ENCODE measurements around the gene PTPRE. TPM values are rescaled to one million over a fixed set of nuclear protein-coding genes. Genes with fewer than 3 reads are reported as not detected.

Gene PTPRE
- total RNA-seq, 2 experiments from 2014 or later: 19.9 to 22.3 TPM

- TF ChIP-seq CTCF (IDR thresholded peaks at IDR 0.05): no peak
- no peaks in the 10 kb centered on the region for H3K9me3 Mint-ChIP-seq
- no peak for ATAC-seq
- ChIA-PET CTCF (interaction anchor here (0.8 to 6.8 kb wide), 5 partner anchors 10 to 138 kb away, joined by 3 to 101 read pairs (median 3); partner anchors contain the start of gene PTPRE), POLR2A (interaction anchor here (1.0 to 7.2 kb wide), 2 partner anchors 9 to 16 kb away, joined by 3 to 133 read pairs; no protein-coding TSS in a partner anchor)
- DNase-seq: no peak
- intact Hi-C loops (cut with micrococcal nuclease): no loop called here
- H3K4me3 Mint-ChIP-seq: no peak overlapping the region
- no peaks in the 10 kb centered on the region for H3K27me3 Mint-ChIP-seq
- peaks cover 29% of the 10 kb centered on the region for H3K4me1 Mint-ChIP-seq (ENCODE audit: low read depth)
- H3K27ac Mint-ChIP-seq: peak overlapping the region; percentile 55
- peaks cover 22% of the 10 kb centered on the region for H3K36me3 Mint-ChIP-seq (ENCODE audit: low read depth)
Observed at GRCh38 chr10:128044961-128045832, 138.3 kb downstream of the PTPRE start.

GRCh38 chr10:128045833-128046120 is 138.9 kb downstream of the PTPRE start:
- Mint-ChIP-seq H3K4me1 (ENCODE audit: low read depth) (peaks cover 35% of the 10 kb centered on the region), H3K27me3 (no peaks in the 10 kb centered on the region), H3K27ac (peak overlapping the region; percentile 70), H3K36me3 (ENCODE audit: low read depth) (peaks cover 28% of the 10 kb centered on the region), H3K4me3 (peak overlapping the region; percentile 90), H3K9me3 (no peaks in the 10 kb centered on the region)
- no peak for TF ChIP-seq CTCF (IDR thresholded peaks at IDR 0.05)
- DNase-seq (no peak), ATAC-seq (no peak)
- intact Hi-C loops (cut with micrococcal nuclease): no loop called here
- CTCF ChIA-PET: interaction anchor here (1.2 to 6.8 kb wide), 3 partner anchors 11 to 105 kb away, joined by 3 to 101 read pairs (median 14); no protein-coding TSS in a partner anchor
- POLR2A ChIA-PET: interaction anchor here (1.0 to 7.2 kb wide), 2 partner anchors 9 to 16 kb away, joined by 3 to 133 read pairs; no protein-coding TSS in a partner anchor

GRCh38 chr10:128046156-128046952 is 139.5 kb downstream of the PTPRE start:
- CTCF ChIA-PET: interaction anchor here (1.2 to 6.8 kb wide), 9 partner anchors 11 to 104 kb away, joined by 3 to 101 read pairs (median 14); no protein-coding TSS in a partner anchor
- ATAC-seq (no peak), DNase-seq (no peak)
- POLR2A ChIA-PET: interaction anchor here (1.0 to 7.2 kb wide), 4 partner anchors 9 to 22 kb away, joined by 3 to 133 read pairs (median 4); no protein-coding TSS in a partner anchor
- H3K4me3 Mint-ChIP-seq: peak overlapping the region; percentile 90
- no peaks in the 10 kb centered on the region for H3K27me3 Mint-ChIP-seq
- peaks cover 34% of the 10 kb centered on the region for H3K36me3 Mint-ChIP-seq (ENCODE audit: low read depth)
- H3K27ac Mint-ChIP-seq: peak overlapping the region; percentile 95
- TF ChIP-seq CTCF (IDR thresholded peaks at IDR 0.05): no peak
- intact Hi-C loops (cut with micrococcal nuclease): no loop called here
- H3K9me3 Mint-ChIP-seq: no peaks in the 10 kb centered on the region
- peaks cover 41% of the 10 kb centered on the region for H3K4me1 Mint-ChIP-seq (ENCODE audit: low read depth)

GRCh38 chr10:128046953-128047290 is 140.0 kb downstream of the PTPRE start:
- CTCF ChIA-PET: interaction anchor here (0.9 to 6.8 kb wide), 9 partner anchors 12 to 143 kb away, joined by 3 to 101 read pairs (median 9); no protein-coding TSS in a partner anchor
- H3K9me3 Mint-ChIP-seq: no peaks in the 10 kb centered on the region
- peaks cover 38% of the 10 kb centered on the region for H3K36me3 Mint-ChIP-seq (ENCODE audit: low read depth)
- intact Hi-C loops (cut with micrococcal nuclease): no loop called here
- H3K4me3 Mint-ChIP-seq: peak overlapping the region; percentile 90
- DNase-seq (no peak), ATAC-seq (peak; percentile 4)
- H3K4me1 Mint-ChIP-seq (ENCODE audit: low read depth): peaks cover 44% of the 10 kb centered on the region
- H3K27me3 Mint-ChIP-seq: no peaks in the 10 kb centered on the region
- peak overlapping the region; percentile 95 for H3K27ac Mint-ChIP-seq
- TF ChIP-seq CTCF (IDR thresholded peaks at IDR 0.05): no peak
- POLR2A ChIA-PET: interaction anchor here (1.0 to 7.2 kb wide), 5 partner anchors 9 to 23 kb away, joined by 3 to 133 read pairs (median 4); no protein-coding TSS in a partner anchor

Data from activated CD8-positive, alpha-beta T cell treated with anti-CD3 and anti-CD28 coated beads for 36 hours (primary cell).